Trophoblast cell (in vitro differentiated cells and primary cell): ENCODE measurements around the gene OSTF1.
A peak's percentile ranks its signal among the peaks of the same experiment; 100 is the strongest.

Experiments
- DNase-seq, 2 donors: peaks; one replicate each; pipeline ENCODE4 v3.0.0-alpha.2; 2016
- H2AFZ ChIP-seq: 2 replicates; pipeline ENCODE4 v1.6.1; 2013; ENCODE audit warnings: low read length, moderate library complexity, mild to moderate bottlenecking; ENCODE audit not compliant: insufficient read depth, poor library complexity
- H2AK5ac ChIP-seq: 2 replicates; pipeline ENCODE4 v1.6.1; 2013; ENCODE audit warnings: mild to moderate bottlenecking, low read length
- H2BK120ac ChIP-seq: 2 replicates; pipeline ENCODE4 v1.6.1; 2013; ENCODE audit warnings: low read length, mild to moderate bottlenecking, moderate library complexity; ENCODE audit not compliant: insufficient read depth, poor library complexity
- H2BK12ac ChIP-seq: 2 replicates; pipeline ENCODE4 v1.6.1; 2013; ENCODE audit warnings: mild to moderate bottlenecking, low read length, moderate library complexity
- H2BK5ac ChIP-seq: 2 replicates; pipeline ENCODE4 v1.6.1; 2013; ENCODE audit warnings: low read length, low read depth, moderate library complexity, mild to moderate bottlenecking; ENCODE audit not compliant: poor library complexity
- H3K14ac ChIP-seq: 2 replicates; pipeline ENCODE4 v1.6.1; 2013; ENCODE audit warnings: mild to moderate bottlenecking, low read length
- H3K18ac ChIP-seq: 2 replicates; pipeline ENCODE4 v1.6.1; 2013; ENCODE audit warnings: mild to moderate bottlenecking, low read length
- H3K23ac ChIP-seq: 2 replicates; pipeline ENCODE4 v1.6.1; 2013; ENCODE audit warnings: low read length
- H3K27ac ChIP-seq: 2 replicates; pipeline ENCODE4 v1.5.1; 2013; ENCODE audit warnings: low read depth, mild to moderate bottlenecking, inconsistent platforms, low read length, moderate library complexity
- H3K27me3 ChIP-seq: 2 replicates; pipeline ENCODE4 v1.6.1; 2013; ENCODE audit warnings: inconsistent platforms, mild to moderate bottlenecking, low read length, moderate library complexity; ENCODE audit not compliant: insufficient read depth
- H3K36me3 ChIP-seq, 2 experiments: 1 replicate in 1 of 2; 2 replicates in 1 of 2; pipeline ENCODE4 v1.6.1; 2013; ENCODE audit warnings: low read length in 2 of 2, mild to moderate bottlenecking in 2 of 2, moderate library complexity in 1 of 2; ENCODE audit not compliant: insufficient read depth in 2 of 2, control insufficient read depth in 1 of 2
- H3K4ac ChIP-seq: 2 replicates; pipeline ENCODE4 v1.6.1; 2013; ENCODE audit warnings: low read depth, mild to moderate bottlenecking, low read length, moderate library complexity
- H3K4me1 ChIP-seq, 2 experiments: 1 replicate in 1 of 2; 2 replicates in 1 of 2; pipeline ENCODE4 v1.6.1; 2013; ENCODE audit warnings: low read length in 2 of 2, mild to moderate bottlenecking in 2 of 2, moderate library complexity in 1 of 2; ENCODE audit not compliant: insufficient read depth in 2 of 2, control insufficient read depth in 1 of 2
- H3K4me2 ChIP-seq: 2 replicates; pipeline ENCODE4 v1.6.1; 2013; ENCODE audit warnings: inconsistent platforms, mild to moderate bottlenecking, low read length, moderate library complexity
- H3K4me3 ChIP-seq: 2 replicates; pipeline ENCODE4 v1.5.1; 2013; ENCODE audit warnings: mild to moderate bottlenecking, low read depth, low read length, inconsistent platforms
- H3K79me1 ChIP-seq: one replicate; pipeline ENCODE4 v1.6.1; 2013; ENCODE audit warnings: low read length
- H3K79me2 ChIP-seq: 2 replicates; pipeline ENCODE4 v1.6.1; 2013; ENCODE audit warnings: low read length, mild to moderate bottlenecking; ENCODE audit not compliant: control insufficient read depth, insufficient read depth, poor library complexity
- H3K9ac ChIP-seq: 2 replicates; pipeline ENCODE4 v1.6.1; 2013; ENCODE audit warnings: mild to moderate bottlenecking, low read length
- H3K9me3 ChIP-seq: 2 replicates; pipeline ENCODE4 v1.6.1; 2013; ENCODE audit warnings: low read depth, mild to moderate bottlenecking, control low read depth, inconsistent platforms, low read length; ENCODE audit not compliant: insufficient read depth
- H4K12ac ChIP-seq: 2 replicates; pipeline ENCODE4 v1.6.1; 2013; ENCODE audit warnings: low read depth, mild to moderate bottlenecking, low read length, moderate library complexity
- H4K8ac ChIP-seq: 2 replicates; pipeline ENCODE4 v1.6.1; 2013; ENCODE audit warnings: low read depth, mild to moderate bottlenecking, low read length, moderate library complexity
- H4K91ac ChIP-seq: one replicate; pipeline ENCODE4 v1.6.1; 2013; ENCODE audit warnings: low read depth, mild to moderate bottlenecking, low read length, moderate library complexity
- WGBS: extraction: QIAGEN DNeasy Blood & Tissue Kit; methylation state at CpG from one replicate; pipeline ENCODE4 v1.1.7; 2013; ENCODE audit warnings: missing lambda C conversion rate; ENCODE audit not compliant: insufficient read length, insufficient coverage; ENCODE audit errors: extremely low coverage; 5-methylcytosine and 5-hydroxymethylcytosine counted together

Gene OSTF1

GRCh38 chr9:75054368-75055001 lies 33.8 kb upstream of the OSTF1 start:
- no peak overlapping the region for H3K4ac ChIP-seq
- H3K79me2 ChIP-seq = no peaks in the 10 kb centered on the region
- no peak overlapping the region for H3K18ac ChIP-seq
- no peak overlapping the region for H2BK120ac ChIP-seq
- no peak overlapping the region for H3K4me3 ChIP-seq
- H2AK5ac ChIP-seq = no peak overlapping the region
- H3K27ac ChIP-seq = no peak overlapping the region
- no peak overlapping the region for H4K12ac ChIP-seq
- H4K91ac ChIP-seq = no peak overlapping the region
- no peaks in the 10 kb centered on the region for H3K36me3 ChIP-seq
- H2BK5ac ChIP-seq = no peak overlapping the region
- no peak overlapping the region for H3K14ac ChIP-seq
- H3K23ac ChIP-seq = no peak overlapping the region
- H3K9me3 ChIP-seq = peaks cover 4% of the 10 kb centered on the region
- H3K4me1 ChIP-seq = no peaks in the 10 kb centered on the region
- H3K79me1 ChIP-seq = no peaks in the 10 kb centered on the region
- peak; percentile 42 to 59 for DNase-seq
- H2AFZ ChIP-seq = no peak overlapping the region
- H3K9ac ChIP-seq = no peak overlapping the region
- no peak overlapping the region for H4K8ac ChIP-seq
- H3K4me2 ChIP-seq = no peak overlapping the region
- no peak overlapping the region for H2BK12ac ChIP-seq
- H3K27me3 ChIP-seq = no peaks in the 10 kb centered on the region
- WGBS = no CpG with 5 or more reads among the region's 5 CpGs

GRCh38 chr9:75061169-75061568 lies 27.1 kb upstream of the OSTF1 start:
- no peak overlapping the region for H2BK5ac ChIP-seq
- no CpG with 5 or more reads among the region's 2 CpGs for WGBS
- H3K79me1 ChIP-seq = no peaks in the 10 kb centered on the region
- H2AFZ ChIP-seq = no peak overlapping the region
- no peak overlapping the region for H3K4me2 ChIP-seq
- H3K27ac ChIP-seq = no peak overlapping the region
- H4K12ac ChIP-seq = no peak overlapping the region
- H2AK5ac ChIP-seq = no peak overlapping the region
- H3K4me3 ChIP-seq = no peak overlapping the region
- no peak overlapping the region for H2BK120ac ChIP-seq
- H2BK12ac ChIP-seq = no peak overlapping the region
- H3K18ac ChIP-seq = no peak overlapping the region
- H3K79me2 ChIP-seq = no peaks in the 10 kb centered on the region
- H3K23ac ChIP-seq = no peak overlapping the region
- no peak overlapping the region for H3K4ac ChIP-seq
- peaks cover 3% of the 10 kb centered on the region for H3K9me3 ChIP-seq
- no peak overlapping the region for H4K91ac ChIP-seq
- no peak overlapping the region for H3K14ac ChIP-seq
- no peak for DNase-seq
- H3K4me1 ChIP-seq = peaks cover 0 to 3% of the 10 kb centered on the region in 2 experiments
- peaks cover 0 to 3% of the 10 kb centered on the region in 2 experiments for H3K36me3 ChIP-seq
- no peaks in the 10 kb centered on the region for H3K27me3 ChIP-seq
- no peak overlapping the region for H4K8ac ChIP-seq
- no peak overlapping the region for H3K9ac ChIP-seq

DNA sequence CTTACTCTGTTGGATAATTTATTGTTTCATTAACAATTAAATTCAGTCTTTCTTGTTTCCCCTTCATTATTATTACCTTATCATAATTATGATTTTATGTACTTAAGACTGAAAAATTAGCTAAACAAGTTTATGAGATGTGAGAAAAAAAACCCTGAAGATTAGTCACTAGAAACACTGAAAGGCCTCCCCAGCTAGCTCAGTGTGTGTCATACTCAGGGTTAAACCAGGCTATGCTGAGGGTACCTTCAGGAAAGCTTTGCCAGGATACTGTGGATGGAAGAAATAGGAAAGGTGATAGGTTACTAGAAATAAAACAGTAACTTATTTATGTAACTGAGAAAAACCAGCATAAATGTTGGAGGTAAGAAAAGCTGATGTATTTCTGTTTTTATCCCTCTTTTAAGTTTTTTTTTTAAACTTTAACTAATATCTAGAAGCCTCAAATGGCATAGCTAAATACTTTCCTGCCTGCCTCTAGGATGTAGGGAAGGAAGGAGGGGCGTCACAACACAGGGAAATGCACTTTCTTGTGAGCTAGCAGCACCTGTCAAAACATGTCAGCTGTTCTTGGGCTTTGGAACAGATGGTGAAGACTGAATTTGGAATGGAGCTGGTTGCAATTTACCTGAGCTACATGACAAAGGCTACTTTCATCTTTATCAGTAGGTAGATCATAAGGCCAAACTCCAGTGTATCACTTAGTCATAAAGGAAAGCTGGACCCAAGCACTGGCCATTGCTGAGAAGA lies 24.6 kb upstream of the OSTF1 start:
- no peak overlapping the region for H2BK120ac ChIP-seq
- H3K79me1 ChIP-seq = no peaks in the 10 kb centered on the region
- no peak overlapping the region for H3K4me2 ChIP-seq
- H3K79me2 ChIP-seq = no peaks in the 10 kb centered on the region
- H3K27ac ChIP-seq = no peak overlapping the region
- DNase-seq = no peak
- no peak overlapping the region for H4K12ac ChIP-seq
- no peaks in the 10 kb centered on the region for H3K9me3 ChIP-seq
- H4K8ac ChIP-seq = no peak overlapping the region
- no peak overlapping the region for H3K23ac ChIP-seq
- no peak overlapping the region for H2BK12ac ChIP-seq
- no peak overlapping the region for H3K9ac ChIP-seq
- WGBS = no CpG with 5 or more reads among the region's 1 CpG
- no peak overlapping the region for H3K4ac ChIP-seq
- no peaks in the 10 kb centered on the region for H3K27me3 ChIP-seq
- H3K18ac ChIP-seq = no peak overlapping the region
- H4K91ac ChIP-seq = no peak overlapping the region
- H3K14ac ChIP-seq = no peak overlapping the region
- peaks cover 4 to 7% of the 10 kb centered on the region in 2 experiments for H3K4me1 ChIP-seq
- no peak overlapping the region for H2AK5ac ChIP-seq
- no peak overlapping the region for H2AFZ ChIP-seq
- no peak overlapping the region for H2BK5ac ChIP-seq
- H3K4me3 ChIP-seq = no peak overlapping the region
- H3K36me3 ChIP-seq = peaks cover 0 to 3% of the 10 kb centered on the region in 2 experiments

GRCh38 chr9:75064307-75065025 lies 23.8 kb upstream of the OSTF1 start:
- Histone ChIP-seq H3K27me3 (no peaks in the 10 kb centered on the region), H3K4me3 (no peak overlapping the region), H3K4me1 (peaks cover 4 to 7% of the 10 kb centered on the region in 2 experiments), H3K79me2 (no peaks in the 10 kb centered on the region), H3K18ac (no peak overlapping the region), H3K9ac (no peak overlapping the region), H2BK12ac (no peak overlapping the region), H2AFZ (no peak overlapping the region), H2BK120ac (no peak overlapping the region), H3K4ac (no peak overlapping the region), H3K9me3 (no peaks in the 10 kb centered on the region), H3K27ac (no peak overlapping the region), H4K8ac (no peak overlapping the region), H4K12ac (no peak overlapping the region), H3K79me1 (no peaks in the 10 kb centered on the region), H3K4me2 (no peak overlapping the region), H2BK5ac (no peak overlapping the region), H3K36me3 (peaks cover 0 to 3% of the 10 kb centered on the region in 2 experiments), H4K91ac (no peak overlapping the region), H3K14ac (no peak overlapping the region), H3K23ac (no peak overlapping the region), H2AK5ac (no peak overlapping the region)
- DNase-seq = no peak
- WGBS = no CpG with 5 or more reads among the region's 2 CpGs
